GM19351 (cell line): ENCODE measurements around the gene IL1F10.
"Not testable (repeated sequence)": the region's sequence is repeated elsewhere in the genome, so short reads cannot be mapped to it uniquely, and the experiment has no call there.

ENCODE experiments used
- ATAC-seq: cut with Tn5 transposase; IDR thresholded peaks from one replicate; pipeline ENCODE4 v1.9.1; 2021; ENCODE audit warnings: mild to moderate bottlenecking, moderate library complexity; ENCODE audit not compliant: unreplicated experiment

Gene IL1F10

GRCh38 chr2:113080134-113080533 is 12.4 kb downstream of the IL1F10 start:
- ATAC-seq = peak; percentile 72

- no peak for ATAC-seq
Measured at GRCh38 chr2:113081488-113082210, 13.9 kb downstream of the IL1F10 start.

DNA sequence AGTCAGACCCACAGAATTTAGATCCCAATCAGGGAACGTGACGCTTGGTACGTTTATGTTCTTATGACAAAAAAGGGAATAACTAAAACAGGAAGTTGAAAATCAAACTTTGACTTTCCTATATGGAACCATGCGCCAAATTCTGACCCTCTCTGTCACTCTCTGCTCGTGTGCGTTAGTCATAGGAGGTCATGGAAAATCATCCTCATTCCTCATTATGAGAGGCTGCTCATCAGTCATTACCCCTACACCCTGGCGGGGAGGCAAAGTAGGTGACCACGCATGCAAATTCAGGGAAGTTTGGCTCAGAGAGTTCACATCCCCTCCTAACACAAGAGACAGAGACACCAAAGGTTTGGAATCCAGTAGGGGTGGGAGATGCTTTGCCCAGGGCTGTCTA is 15.5 kb downstream of the IL1F10 start:
- ATAC-seq = no peak

- ATAC-seq = no peak
Measured at GRCh38 chr2:113084249-113085000, 16.7 kb downstream of the IL1F10 start.

GRCh38 chr2:113085542-113085941 is 17.8 kb downstream of the IL1F10 start:
- no peak for ATAC-seq

- ATAC-seq = no peak
Measured at GRCh38 chr2:113088213-113088992, 20.6 kb downstream of the IL1F10 start.

DNA sequence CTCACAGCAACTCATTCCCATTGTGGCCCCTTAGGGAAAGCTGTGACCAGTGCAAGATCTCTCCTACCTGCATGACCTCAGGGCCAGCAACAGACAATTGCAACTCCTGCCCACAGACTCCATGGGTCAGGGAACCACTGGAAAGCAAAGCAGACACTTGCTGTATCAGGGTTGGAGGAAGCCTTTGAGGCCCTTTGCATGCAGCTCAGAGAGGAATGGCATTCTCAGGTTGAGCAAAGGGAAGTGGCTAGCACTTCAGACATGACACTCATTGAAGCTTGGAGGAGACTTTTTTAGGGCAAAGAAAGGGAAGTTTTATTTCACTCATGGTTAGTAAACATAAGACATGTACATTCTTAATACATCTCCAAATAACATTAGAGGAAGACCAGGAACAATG is 22.1 kb downstream of the IL1F10 start:
- ATAC-seq = no peak

GRCh38 chr2:113091231-113091896 is 23.6 kb downstream of the IL1F10 start:
- no peak for ATAC-seq

DNA sequence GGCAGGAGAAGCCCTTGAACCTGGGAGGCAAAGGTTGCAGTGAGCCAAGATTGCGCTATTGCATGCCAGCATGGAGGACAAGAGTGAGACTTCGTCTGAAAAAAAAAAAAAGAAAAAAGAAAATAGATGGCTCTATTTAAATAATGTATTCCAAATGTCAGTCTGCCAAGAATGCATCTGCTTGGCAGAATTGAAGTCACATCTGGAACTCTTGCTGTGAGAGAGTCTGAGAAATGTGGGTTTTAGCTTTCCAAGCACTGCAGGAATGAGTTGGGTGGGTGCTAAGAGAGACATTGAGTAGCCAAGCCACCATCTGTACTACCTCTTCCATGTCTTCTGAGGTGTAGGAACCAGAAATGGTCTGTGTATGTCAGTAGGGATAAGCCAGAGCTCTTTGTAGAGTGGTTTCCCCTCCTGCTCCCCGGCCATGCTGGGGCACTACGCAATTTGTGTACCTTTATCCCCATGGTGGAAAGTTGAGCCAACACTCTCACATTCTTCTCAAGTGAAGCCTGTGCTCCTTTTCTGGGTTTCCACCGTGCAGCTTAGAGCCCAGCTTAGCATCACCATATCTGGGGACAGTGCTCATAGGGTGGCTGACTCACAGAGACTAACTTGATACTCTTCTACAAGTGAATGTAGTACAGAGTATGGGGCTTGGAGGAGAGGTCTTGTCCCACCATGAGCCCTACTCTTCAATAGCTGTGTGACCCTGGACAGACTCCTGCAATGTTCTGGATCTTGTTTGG is 25.3 kb downstream of the IL1F10 start:
- ATAC-seq = no peak

- ATAC-seq = no peak
Measured at GRCh38 chr2:113093613-113093977, 25.8 kb downstream of the IL1F10 start.

DNA sequence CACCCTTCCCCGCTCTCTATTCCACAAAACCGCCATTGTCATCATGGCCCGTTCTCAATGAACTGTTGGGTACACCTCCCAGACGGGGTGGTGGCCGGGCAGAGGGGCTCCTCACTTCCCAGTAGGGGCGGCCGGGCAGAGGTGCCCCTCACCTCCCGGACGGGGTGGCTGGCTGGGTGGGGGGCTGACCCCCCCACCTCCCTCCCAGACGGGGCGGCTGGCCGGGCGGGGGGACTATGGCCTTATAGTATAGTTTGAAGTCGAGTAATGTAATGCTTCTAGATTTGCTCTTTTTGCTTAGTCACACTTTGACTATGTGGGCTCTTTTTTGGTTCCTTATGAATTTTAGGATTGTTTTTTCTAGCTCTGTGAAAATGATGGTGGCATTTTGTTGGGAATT is 28.5 kb downstream of the IL1F10 start:
- ATAC-seq = not testable (repeated sequence)

GRCh38 chr2:113096842-113097618 is 29.3 kb downstream of the IL1F10 start:
- ATAC-seq = not testable (repeated sequence)

- ATAC-seq = no peak
Measured at GRCh38 chr2:113098041-113098440, 30.3 kb downstream of the IL1F10 start.

- no peak for ATAC-seq
Measured at GRCh38 chr2:113098532-113098931, 30.8 kb downstream of the IL1F10 start.

DNA sequence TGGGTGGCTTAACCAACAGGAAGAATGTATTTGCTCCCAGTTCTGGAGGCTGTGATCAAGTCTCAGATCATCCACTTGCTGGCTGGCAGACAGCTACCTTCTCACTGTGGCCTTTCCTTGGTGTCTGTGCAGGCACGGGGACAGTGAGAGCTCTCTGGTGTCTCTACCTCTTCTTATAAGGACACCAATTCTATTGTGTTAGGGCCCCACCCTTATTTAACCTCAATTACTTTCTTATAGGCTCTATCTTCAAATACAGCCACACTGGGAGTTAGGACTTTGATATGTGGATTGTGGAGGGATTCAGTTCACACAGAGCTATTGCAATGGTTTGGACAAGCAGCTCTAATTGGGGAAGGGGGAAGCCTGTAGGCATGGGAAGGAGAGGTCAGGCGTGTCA is 34.4 kb downstream of the IL1F10 start:
- no peak for ATAC-seq

GRCh38 chr2:113103277-113103676 is 35.5 kb downstream of the IL1F10 start:
- ATAC-seq = no peak

- ATAC-seq = no peak
Measured at GRCh38 chr2:113104054-113104611, 36.4 kb downstream of the IL1F10 start.

GRCh38 chr2:113105047-113105785 is 37.4 kb downstream of the IL1F10 start:
- no peak for ATAC-seq

DNA sequence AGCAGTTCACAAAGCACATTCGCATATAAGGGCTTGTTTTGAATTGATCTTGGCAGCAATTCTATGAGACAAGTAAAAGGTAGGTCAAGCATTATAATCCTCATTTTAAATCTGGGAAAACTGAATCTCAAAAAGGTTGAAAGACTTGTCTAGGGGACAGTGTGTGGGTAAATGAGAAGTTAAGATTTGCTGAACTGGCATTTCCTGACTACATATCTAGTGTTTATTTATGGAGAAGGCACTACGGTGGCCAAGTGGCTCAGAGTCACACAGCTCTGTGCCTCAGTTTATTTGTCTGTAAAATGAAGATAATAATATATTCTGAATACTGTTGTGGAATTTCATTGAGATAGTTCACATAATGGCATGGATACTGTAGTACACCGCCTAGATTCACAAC is 43.4 kb downstream of the IL1F10 start:
- no peak for ATAC-seq
